ENCODE measurements around the gene ADGRL2. TPM values are rescaled to one million over a fixed set of nuclear protein-coding genes. Genes with fewer than 3 reads are reported as not detected.

Gene ADGRL2
- total RNA-seq, 1 experiment from 2014 or later, result 34.2 TPM

DNA sequence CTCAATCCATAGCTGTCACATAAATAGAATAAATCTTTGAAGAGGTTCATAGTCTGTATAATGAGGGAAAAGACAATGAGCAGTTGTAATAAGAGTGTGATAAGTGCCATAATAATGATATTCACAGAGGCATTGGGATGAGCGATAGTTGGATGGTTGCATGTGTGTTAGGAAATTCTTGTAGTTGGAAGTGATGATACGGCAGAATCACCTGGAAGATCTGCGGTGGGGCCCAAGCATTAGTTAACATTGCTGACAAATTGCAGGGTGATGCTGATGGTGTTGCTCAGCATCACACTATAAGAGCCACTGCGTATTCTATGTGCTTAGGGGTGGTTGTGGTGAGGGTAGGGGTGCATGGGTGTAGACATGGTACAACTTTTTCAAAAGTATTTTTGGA lies 41.1 kb downstream of the ADGRL2 start:
- ATAC-seq (no peak), DNase-seq (ENCODE audit: low read depth, low spot score) (no peak)
- Histone ChIP-seq H3K4me1 (ENCODE audit: control insufficient read depth, insufficient read depth, low read length) (no peaks in the 10 kb centered on the region), H3K27ac (ENCODE audit: low read length) (no peak overlapping the region), H3K36me3 (ENCODE audit: control insufficient read depth, insufficient read depth, low read length) (no peaks in the 10 kb centered on the region), H3K9me3 (ENCODE audit: control insufficient read depth, insufficient read depth, low read depth, low read length) (no peaks in the 10 kb centered on the region), H3K4me3 (ENCODE audit: low read depth in 2 of 2, low read length in 2 of 2) (no peak overlapping the region), H3K27me3 (ENCODE audit: control insufficient read depth, insufficient read depth, low read length) (no peaks in the 10 kb centered on the region)
- no TSS peak for BruUV-seq (replicated peaks)
- in situ Hi-C loops (cut with HindIII; ENCODE audit: low pct_unique_long_range_greater_than_20kb, low sequenced_read_pairs) (no loop called here), intact Hi-C loops (cut with micrococcal nuclease; ENCODE audit: unreplicated experiment) (no loop called here)
- POLR2A ChIA-PET, result no interaction called here
- CTCF ChIA-PET, result no interaction called here
- TF ChIP-seq REST (IDR thresholded peaks at IDR 0.05; ENCODE audit: insufficient read depth in 1 of 2, low read depth in 2 of 2, low read length in 1 of 2) (no peak), POLR2AphosphoS5 (IDR thresholded peaks at IDR 0.05; ENCODE audit: low read depth, low read length) (no peak), CTCF (IDR thresholded peaks at IDR 0.05) (no peak), TCF7L2 (IDR thresholded peaks at IDR 0.05; ENCODE audit: low read depth, low read length) (no peak)

DNA sequence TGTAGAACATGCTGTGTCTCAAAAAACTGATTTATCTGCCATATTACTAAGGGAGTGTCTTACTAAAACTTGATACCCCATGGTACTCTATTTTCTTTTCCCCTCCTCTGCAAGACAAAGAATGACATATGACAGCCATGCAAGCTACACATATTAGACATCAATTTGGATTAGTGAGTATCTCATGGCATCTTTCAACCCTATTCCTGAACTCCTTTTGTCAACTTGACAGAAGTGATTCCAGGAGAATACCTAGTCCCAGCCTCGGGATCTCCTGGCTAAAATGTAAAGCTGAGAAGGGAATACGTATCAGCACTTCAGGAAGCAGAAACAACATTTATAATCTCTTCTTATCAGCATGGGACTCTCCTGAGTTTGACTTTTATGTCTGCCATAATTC lies 43.7 kb downstream of the ADGRL2 start:
- CTCF ChIA-PET, result no interaction called here
- DNase-seq (ENCODE audit: low read depth, low spot score), result no peak
- TF ChIP-seq POLR2AphosphoS5 (IDR thresholded peaks at IDR 0.05; ENCODE audit: low read depth, low read length) (no peak), CTCF (IDR thresholded peaks at IDR 0.05) (no peak), SIN3A (IDR thresholded peaks at IDR 0.05; ENCODE audit: borderline replicate concordance, insufficient read depth, low read depth, low read length) (no peak), TCF7L2 (IDR thresholded peaks at IDR 0.05; ENCODE audit: low read depth, low read length) (no peak), REST (IDR thresholded peaks at IDR 0.05; ENCODE audit: insufficient read depth in 1 of 2, low read depth in 2 of 2, low read length in 1 of 2) (no peak)
- POLR2A ChIA-PET, result no interaction called here
- intact Hi-C loops (cut with micrococcal nuclease; ENCODE audit: unreplicated experiment) (no loop called here), in situ Hi-C loops (cut with HindIII; ENCODE audit: low pct_unique_long_range_greater_than_20kb, low sequenced_read_pairs) (no loop called here)
- Histone ChIP-seq H3K4me3 (ENCODE audit: low read depth in 2 of 2, low read length in 2 of 2) (no peak overlapping the region), H3K36me3 (ENCODE audit: control insufficient read depth, insufficient read depth, low read length) (no peaks in the 10 kb centered on the region), H3K9me3 (ENCODE audit: control insufficient read depth, insufficient read depth, low read depth, low read length) (no peaks in the 10 kb centered on the region), H3K4me1 (ENCODE audit: control insufficient read depth, insufficient read depth, low read length) (no peaks in the 10 kb centered on the region), H3K27me3 (ENCODE audit: control insufficient read depth, insufficient read depth, low read length) (no peaks in the 10 kb centered on the region), H3K27ac (ENCODE audit: low read length) (no peak overlapping the region)
- no peak for ATAC-seq
- no TSS peak for BruUV-seq (replicated peaks)
